Upper lobe of left lung (tissue), 4 donors: Measurements from ENCODE around the gene ENTREP3.
"Not testable (repeated sequence)": the region's sequence is repeated elsewhere in the genome, so short reads cannot be mapped to it uniquely, and the experiment has no call there.

Experiments
- POLR2A ChIP-seq, 4 donors: fragments of 450-650 bp; IDR thresholded peaks; one replicate each; pipeline ENCODE4 v1.5.1; 2016 to 2017; ENCODE audit warnings: antibody characterized with exemption in 4 of 4, mild to moderate bottlenecking in 2 of 4
- POLR2AphosphoS5 ChIP-seq, 2 donors: sonication (generic); formaldehyde crosslinking; IDR thresholded peaks; one replicate each; pipeline ENCODE4 v1.5.1; 2017; ENCODE audit warnings: antibody characterized with exemption in 2 of 2
- TF ChIP-seq, protein P1 (sequence below), 6 experiments: fragments of 450-650 bp in 4 of 6; fragments of 200-600 bp in 2 of 6; sonication (generic) in 2 of 6; IDR thresholded peaks; one replicate each; pipeline ENCODE4 v1.5.1; 2016 to 2019; ENCODE audit warnings: antibody characterized with exemption in 6 of 6

GRCh38 chr1:155233502-155233901, 21.8 kb downstream of the ENTREP3 start:
- TF ChIP-seq, protein P1, sequence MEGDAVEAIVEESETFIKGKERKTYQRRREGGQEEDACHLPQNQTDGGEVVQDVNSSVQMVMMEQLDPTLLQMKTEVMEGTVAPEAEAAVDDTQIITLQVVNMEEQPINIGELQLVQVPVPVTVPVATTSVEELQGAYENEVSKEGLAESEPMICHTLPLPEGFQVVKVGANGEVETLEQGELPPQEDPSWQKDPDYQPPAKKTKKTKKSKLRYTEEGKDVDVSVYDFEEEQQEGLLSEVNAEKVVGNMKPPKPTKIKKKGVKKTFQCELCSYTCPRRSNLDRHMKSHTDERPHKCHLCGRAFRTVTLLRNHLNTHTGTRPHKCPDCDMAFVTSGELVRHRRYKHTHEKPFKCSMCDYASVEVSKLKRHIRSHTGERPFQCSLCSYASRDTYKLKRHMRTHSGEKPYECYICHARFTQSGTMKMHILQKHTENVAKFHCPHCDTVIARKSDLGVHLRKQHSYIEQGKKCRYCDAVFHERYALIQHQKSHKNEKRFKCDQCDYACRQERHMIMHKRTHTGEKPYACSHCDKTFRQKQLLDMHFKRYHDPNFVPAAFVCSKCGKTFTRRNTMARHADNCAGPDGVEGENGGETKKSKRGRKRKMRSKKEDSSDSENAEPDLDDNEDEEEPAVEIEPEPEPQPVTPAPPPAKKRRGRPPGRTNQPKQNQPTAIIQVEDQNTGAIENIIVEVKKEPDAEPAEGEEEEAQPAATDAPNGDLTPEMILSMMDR (IDR thresholded peaks at IDR 0.05), result not testable (repeated sequence)
- TF ChIP-seq POLR2A, POLR2AphosphoS5 (IDR thresholded peaks at IDR 0.05): not testable (repeated sequence)
